GM19467 (cell line): ENCODE measurements around the gene COL21A1.

Experiments used
- ATAC-seq: cut with Tn5 transposase; IDR thresholded peaks from one replicate; pipeline ENCODE4 v1.9.1; 2021; ENCODE audit warnings: mild to moderate bottlenecking, moderate library complexity; ENCODE audit not compliant: unreplicated experiment

Gene COL21A1

DNA sequence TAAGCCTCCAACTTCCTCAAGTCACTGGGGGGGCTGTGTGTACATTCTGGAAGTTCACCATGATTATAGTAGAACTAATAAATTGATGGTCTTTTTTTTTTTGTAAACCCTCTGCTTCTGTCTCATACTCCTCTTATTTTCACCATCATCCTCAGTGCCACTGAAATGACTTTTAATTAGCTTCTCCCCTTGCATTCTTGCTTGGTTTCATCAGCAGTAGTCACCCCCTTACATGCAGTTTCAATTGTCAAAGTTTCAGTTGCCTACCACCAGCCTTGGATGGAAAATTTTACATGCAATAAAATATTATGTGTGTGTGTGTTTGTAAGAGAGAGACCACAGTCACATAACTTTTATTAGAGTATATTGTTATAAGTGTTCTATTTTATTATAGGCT lies 196.2 kb downstream of the COL21A1 start:
- ATAC-seq: no peak

DNA sequence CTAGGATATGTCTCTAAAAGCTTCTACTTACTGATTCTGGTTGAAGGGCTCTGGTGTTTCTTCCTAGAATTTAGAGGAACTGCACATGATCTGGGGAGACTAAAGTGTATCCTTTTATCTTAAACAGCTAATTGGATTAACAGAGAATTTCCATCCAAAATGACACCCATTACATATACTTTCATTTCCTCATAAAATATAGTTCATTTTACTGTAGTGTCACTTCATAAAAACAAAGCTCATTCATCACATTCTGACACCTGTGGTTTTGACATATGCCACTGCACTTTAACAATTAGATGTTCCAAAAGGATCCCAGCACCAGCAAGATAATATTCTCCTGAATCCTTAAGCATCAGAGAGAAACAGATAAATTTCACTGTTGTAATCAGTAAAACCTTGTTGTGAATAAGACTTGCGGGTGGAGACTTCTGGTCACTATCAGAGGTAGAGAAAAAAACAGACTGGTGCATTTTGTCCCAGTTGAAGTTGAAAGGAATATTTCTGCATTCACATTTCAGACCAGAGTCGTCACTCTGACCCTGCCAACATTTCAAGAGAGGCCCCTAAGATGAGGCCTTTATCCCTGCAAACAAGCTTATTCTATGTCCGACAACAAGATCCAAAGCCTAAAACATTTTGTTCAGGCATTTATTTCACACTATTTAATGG lies 196.7 kb downstream of the COL21A1 start:
- ATAC-seq: no peak

DNA sequence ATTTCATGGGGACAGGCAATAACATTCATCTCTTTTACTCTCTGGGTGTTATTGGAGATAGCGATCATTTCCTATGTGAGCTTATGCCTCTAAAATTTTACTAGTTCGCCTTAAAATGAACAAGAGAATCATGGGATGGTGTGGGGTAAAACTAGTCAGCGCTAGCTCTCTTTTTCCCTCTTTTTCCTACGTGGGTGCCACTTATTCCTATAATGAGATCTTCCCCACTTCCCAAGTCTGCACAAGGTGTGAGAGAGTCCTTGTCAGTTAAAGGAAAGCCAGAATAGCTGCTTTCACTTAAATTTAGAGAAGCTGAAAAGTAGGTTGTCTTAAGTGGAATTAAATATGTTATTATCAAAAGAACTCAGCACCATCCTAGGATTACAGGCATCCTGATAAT lies 198.8 kb downstream of the COL21A1 start:
- ATAC-seq: no peak

DNA sequence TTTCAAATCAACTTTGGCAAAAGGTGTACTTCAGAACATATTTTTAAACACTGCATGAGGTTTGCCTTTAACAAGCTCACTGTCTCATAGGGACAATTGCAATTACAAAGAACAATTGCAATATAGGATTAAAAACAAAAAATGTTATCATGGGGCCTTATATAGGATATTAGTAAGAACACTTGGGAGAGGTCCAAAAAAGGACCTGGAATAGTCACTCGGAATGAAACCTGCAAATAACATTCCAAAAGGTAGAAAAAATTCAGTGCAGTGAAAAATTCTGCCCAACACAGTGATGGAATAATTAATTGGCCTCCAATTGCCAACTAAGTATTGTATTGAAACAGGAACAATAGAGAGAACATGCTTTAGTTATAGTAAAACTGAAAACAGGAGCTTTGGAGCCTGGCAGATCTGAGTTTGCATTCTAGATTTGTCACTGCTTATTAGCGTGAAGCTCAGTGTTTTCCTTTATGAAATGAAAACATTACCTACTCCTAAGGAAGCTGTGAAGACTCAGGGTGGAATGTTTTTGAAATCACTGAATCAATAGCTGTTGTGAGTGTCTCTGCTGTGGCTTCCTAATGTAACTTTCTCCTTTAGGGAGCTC lies 199.3 kb downstream of the COL21A1 start:
- no peak for ATAC-seq

DNA sequence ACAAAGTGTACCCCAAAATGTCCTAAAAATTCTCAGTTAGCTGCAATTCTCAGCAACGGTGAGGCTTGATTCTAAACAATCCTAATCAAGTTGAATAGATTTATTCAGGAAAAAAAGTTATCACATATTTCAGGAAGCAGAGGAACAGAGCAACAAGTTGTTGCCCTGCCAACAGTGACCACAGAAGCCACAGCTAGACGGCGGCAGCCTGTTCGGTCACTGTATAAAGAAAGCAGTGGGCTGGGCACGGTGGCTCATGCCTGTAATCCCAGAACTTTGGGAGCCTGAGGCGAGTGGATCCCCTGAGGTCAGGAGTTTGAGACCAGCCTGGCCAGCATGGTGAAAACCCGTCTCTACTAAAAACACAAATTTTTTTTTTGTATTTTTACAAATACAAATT lies 200.8 kb downstream of the COL21A1 start:
- ATAC-seq: no peak

DNA sequence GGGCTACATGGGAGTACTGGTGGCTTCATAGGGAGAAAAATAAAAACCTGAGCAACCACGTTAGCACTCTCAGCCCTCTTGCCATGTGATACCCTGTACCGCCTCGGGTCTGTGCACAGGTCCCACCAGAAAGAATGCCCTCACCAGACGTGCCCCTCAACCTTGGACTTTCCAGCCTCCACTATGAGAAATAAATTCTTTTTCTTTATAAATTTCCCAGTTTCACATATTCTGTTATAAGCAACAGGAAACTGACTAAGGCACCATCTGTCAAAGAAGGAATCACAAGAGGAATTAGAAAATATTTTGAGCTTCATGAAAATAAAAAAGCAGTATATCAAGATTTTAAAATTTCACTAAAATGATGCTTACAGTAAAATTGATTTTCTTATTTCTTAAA lies 203.6 kb downstream of the COL21A1 start:
- no peak for ATAC-seq

DNA sequence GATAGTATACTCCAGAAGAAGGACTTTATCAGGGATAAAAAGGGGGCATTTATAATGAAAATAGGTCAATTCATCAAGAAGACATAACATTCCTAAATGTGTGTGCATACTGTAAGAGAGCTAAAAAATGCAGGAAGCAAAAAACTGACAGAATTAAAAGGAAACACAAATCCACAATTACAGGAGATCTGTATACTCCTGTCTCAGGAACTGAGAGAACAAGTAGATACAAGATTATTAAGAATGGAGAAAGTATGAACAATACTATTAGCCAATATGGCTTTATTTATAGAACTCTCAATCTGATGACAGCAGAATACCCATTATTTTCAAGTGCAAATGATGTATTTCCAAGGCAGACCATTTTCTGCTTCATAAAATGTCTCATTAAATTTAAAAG lies 204.3 kb downstream of the COL21A1 start:
- no peak for ATAC-seq

DNA sequence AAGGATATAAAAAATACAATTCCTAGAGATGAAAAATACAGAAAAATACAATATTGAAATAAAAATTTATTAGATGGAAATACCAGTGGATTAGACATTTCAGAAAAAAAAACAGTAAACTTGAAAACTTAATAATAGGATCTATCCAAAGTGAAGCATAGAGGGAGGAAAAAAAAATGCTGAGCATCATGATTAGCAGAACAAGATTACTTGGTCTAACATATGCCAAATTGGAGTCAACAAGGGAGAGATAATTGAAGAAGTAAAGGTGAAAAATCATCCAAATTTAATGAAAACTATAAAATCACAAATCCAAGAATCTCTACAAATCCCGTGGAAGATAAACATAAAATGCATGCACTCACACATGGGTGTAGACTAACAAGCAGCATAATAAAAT lies 205.8 kb downstream of the COL21A1 start:
- no peak for ATAC-seq

DNA sequence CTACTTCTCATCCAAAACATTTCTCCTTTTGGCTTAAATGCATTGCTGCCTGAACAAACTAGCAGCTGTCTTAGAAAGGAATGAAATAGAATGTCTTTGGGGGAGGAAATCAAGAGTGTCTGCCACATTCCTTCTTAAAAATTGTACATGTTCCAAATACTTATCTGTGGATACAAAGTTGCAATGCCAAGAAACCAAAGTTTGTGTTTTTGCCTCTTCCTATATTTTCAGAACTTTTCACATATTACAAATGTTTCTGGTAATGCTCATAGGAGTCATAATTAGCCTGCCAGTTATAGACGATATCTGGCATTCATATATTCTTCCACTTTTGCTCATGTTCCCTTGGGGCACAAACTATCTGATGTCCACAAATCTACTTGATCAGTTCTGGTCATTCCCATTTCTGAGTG lies 206.5 kb downstream of the COL21A1 start:
- ATAC-seq: no peak

DNA sequence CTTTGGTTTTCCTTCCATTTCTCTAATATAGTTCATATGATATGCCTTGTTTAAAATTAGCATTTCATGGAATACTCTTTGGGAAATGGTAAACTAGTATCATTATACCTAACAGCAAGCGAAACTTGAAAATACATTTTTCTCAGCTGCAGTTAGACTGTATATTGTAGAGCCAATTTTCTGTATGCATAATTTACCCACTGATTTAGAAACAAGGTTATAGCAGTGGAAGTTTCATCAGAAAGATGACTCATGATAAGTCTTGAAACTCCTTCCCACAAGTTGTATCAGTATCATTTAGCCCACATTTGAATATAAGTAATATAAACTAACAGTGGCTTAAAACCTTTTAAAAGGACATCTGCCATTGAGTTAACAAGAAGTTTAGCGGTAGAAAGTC lies 207.2 kb downstream of the COL21A1 start:
- no peak for ATAC-seq

DNA sequence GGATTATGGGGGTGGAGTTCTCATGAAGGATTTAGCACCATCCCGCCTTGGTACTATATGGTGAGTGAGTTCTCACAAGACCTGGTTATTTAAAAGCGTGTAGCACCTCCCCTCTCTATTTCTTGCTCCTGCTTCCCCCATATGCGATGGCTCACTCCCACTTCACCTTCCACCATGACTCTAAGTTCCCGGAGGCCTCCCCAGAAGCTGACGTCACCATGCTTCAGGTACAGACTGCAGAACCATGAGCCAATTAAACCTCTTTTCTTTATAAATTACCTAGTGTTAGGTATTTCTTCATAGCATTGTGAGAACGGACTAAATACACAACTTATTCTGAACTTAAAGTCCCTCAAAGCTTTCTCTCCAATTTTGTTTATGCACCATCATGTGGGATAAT lies 208.6 kb downstream of the COL21A1 start:
- ATAC-seq: no peak

DNA sequence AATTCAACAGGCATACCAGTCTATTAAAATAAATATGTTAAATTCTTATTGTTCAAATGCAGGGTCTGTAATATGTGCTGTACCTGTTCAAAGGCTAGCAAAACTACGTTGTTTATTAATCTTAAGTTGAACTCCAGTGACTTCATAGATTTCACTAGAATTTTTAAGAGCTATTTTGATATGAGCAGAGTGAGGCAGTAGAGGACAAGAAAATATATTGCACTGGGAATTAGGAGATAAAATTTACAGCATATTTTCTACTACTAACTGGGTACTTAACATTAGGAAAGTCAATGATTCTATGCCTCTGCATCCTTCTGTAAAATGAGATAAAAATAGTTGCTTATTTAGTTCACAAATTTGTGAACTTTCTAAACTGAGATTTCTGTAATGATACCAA lies 209.8 kb downstream of the COL21A1 start:
- ATAC-seq: no peak

DNA sequence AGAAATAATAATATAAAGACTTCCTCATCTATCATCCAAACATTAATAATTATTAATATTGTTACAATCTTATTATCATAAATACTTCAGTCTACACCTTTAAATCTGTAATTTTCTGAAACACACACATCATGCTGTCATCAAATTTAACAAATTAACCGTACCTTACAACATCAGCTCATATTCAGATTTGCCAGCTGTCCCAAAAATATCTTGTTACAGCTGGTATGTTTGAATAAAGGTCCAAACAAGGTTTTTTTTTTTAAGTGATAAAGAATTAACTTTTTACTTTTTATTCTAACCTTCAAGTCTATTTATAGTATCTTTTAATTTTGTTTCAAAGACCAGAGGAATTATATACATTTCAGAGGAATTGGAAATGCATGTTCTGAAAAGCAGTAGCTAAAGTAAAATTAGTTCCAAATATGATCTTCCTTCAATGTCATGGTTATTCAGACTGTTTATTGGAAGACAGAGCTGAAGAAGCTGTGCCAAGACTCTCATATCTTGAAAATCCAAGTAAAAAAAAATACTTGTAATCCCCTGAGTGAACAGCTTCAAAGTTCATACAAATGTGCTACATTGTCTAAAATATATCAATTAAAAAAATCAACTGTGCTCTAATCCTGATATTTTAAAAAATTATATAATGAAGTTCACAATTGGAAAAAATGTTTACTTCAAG lies 210.3 kb downstream of the COL21A1 start:
- ATAC-seq: no peak

DNA sequence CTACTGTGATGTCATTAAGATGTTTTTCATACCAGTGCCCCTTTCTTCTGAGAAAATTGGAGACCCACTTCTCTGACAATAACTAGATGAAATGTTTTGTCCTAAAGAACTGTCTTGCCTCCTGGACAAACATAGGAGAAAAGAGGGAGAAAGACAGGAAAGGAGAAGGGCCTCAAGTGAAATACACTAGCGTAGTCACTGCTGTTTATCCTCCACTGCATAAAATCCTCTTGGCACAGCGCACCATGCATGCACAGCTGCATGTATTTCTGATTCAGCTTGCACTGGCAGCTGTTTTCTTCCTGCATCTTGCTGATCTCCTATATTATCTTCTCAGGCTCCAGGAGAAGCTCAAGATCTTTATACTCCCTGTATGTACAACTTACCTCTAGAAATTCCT lies 214.0 kb downstream of the COL21A1 start:
- no peak for ATAC-seq

DNA sequence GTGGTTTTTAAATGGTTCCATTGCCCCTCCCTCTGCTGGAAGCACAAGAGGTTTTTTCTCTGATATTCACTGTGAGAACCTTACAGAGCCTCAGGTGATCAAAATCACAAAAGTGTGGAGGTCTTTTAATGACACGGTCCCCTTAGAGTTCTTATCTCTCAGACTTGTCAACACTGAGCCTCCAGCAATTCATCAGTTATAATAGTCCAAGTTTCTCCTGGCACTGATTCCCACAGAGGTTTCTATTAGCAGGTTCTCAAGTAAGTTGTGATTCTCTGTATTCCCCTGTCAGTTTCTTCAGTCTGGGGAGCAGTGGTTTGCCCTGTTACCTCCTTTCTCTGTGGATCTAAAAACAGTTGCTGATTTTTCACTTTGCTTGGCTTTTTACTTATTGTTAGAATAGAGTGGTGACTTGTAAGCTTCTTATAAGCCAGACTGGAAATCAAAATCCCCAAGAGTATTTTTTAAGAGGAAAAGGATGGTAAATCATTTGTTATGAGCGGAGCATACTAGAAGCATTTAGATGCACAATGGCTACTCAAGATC lies 214.6 kb downstream of the COL21A1 start:
- no peak for ATAC-seq

DNA sequence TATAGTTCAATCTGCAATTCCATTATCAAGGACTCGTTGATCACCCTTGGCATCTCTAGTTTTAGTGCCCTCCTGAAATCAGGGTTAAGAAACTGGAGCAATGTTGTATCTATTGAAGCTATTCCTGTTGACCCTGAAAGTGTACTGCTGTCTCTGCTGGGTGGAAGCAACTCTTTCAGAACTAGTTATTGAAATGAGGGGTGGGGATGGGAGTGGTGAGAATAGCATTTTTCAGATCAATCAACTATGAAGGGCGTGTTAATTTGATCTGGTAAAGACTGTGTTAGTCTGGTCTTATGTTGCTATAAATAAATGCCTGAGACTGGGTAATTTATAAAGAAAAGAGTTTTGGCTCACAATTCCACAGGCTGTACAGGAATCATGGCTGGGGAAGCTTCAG lies 219.5 kb downstream of the COL21A1 start:
- ATAC-seq: no peak

DNA sequence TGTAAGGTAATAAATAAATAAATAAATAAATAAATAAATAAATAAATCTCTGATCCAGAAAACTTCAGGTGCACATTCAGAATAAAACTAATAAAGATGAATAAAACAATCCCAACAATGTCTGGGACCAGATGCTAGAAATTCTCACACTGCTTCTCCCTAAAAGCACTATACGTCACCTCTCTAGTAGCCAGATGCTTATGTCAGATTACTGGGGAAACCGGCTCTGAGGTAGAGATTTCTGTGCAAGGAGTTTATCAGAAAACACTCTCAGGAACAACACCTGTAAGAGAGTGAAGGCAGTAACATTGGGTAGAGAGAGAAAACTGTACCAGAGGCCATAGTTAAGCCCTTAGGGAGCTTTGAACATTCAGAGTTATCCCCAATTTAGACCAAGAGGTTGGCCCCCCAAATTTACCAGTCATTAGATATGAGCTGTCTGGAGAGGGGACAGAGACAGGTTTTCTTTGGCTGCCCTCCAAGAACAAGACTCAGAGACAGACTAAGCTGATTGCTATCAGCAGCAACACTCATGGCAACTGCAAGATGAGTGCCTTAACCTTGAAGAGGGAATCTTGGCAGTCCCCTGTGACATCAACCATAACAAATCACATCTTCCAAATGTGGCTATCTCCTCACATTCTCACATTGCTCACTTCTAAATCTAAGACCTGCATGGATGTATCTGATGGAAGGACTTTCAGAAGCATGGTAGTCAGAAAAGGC lies 220.8 kb downstream of the COL21A1 start:
- ATAC-seq: no peak

DNA sequence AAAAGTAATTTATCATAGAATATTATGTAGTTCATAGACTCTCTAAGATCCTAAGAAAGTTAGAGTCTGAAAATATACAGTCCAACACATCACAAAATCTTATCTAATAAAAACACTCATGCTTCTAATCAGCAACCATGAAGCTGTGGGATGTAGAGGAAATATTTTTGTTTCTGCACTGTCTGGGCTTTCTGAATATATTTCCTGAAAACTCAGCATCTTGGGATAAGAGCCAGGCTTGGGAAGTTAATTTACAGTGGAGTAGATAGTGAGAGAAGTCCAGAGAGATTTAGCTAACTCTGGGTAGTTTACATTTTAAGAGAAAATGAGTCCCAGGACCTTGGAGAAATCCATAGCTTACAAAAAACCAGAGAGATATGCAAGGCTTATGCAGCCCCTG lies 221.6 kb downstream of the COL21A1 start:
- ATAC-seq: no peak

DNA sequence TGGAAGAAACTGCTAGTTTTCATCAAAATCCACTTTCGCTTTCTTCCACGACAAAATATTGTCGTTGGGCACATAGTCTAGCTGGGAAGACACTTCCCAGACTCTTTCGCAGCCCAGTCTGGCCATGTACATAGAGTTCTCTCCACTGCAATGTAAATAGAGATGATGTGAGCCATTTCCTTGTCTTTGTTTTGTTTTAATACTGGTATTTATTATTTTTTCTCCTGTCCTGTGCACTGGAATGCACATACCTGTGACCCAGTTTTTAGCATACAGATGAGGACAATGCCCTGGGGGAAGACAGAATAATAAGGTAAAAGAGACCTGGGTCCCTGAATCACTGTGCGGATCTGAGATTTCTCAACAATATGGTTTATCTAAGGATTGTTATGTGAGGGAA lies 222.4 kb downstream of the COL21A1 start:
- no peak for ATAC-seq

DNA sequence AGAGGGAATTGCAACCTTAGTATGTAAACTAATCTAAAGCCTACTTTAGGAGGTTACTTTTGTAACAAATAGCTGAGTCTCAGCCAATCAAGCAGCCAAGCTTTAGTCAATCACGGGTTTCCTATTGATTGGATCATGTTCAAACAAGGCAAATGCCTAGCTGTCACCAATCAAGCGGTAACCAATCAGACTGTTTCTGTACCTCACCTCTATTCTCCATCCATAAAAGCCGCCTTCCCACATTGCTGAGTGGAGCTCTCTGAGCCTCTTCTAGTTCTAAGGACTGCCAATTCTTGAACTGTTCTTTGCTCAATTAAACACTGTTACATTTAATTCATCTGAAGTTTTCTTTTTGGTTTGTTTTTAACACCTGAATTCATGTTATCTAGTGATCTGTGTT lies 223.6 kb downstream of the COL21A1 start:
- no peak for ATAC-seq

DNA sequence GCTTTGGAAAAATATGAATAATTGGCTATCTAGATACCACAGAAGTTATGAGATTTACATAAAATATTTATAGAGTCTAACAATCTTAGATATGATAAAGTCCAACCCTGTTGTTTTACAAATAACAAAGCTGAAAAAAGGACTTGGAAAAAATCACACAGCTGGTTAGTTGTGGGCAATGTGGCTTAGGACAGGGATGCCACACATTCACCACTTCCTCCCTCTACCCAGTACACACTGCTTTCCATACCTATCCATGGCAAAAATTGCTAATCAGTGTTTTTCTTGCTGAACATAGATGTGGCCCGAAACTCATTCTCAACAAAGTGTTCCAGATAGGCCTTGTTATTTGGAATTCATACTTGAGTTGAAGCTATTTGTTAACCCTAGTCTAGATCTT lies 224.7 kb downstream of the COL21A1 start:
- ATAC-seq: no peak

DNA sequence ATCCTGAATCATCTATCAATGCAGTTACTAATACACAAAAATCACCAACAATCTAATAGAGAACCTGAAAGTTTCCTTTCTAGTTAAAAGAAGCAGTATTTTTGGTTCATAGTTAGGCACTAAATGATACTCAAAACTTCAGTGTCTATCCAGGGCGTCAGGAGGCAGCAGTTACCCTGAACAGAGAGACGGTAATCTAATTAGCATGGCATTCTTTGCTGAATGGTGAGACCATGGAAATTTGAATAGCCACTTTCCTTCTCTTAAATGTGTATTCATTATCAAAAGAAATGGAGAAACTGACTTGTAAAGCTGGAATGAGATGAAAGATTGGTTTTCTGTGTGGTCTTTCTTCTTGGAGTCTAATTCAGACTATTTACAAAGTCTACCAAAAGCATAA lies 225.4 kb downstream of the COL21A1 start:
- ATAC-seq: no peak
